Measurements from ENCODE around the gene ZBTB25.
"Not testable (repeated sequence)": the region's sequence is repeated elsewhere in the genome, so short reads cannot be mapped to it uniquely, and the experiment has no call there.

Gene ZBTB25

GRCh38 chr14:64525354-64525753, 21.7 kb upstream of the ZBTB25 start:
- DNase-seq (ENCODE audit: low spot score): no peak
- Histone ChIP-seq H3K4me3 (no peak overlapping the region), H3K27ac (no peak overlapping the region)
- TF ChIP-seq CTCF (IDR thresholded peaks at IDR 0.05): no peak

- Histone ChIP-seq H3K4me3 (no peak overlapping the region), H3K27ac (no peak overlapping the region)
- DNase-seq (ENCODE audit: low spot score): no peak
- no peak for TF ChIP-seq CTCF (IDR thresholded peaks at IDR 0.05)
These were observed 19.1 kb upstream of the ZBTB25 start for GRCh38 chr14:64522591-64523355.

- DNase-seq (ENCODE audit: low spot score): no peak
- TF ChIP-seq CTCF (IDR thresholded peaks at IDR 0.05): no peak
- Histone ChIP-seq H3K27ac (no peak overlapping the region), H3K4me3 (no peak overlapping the region)
These were observed 17.1 kb upstream of the ZBTB25 start for GRCh38 chr14:64520699-64521098.

- DNase-seq (ENCODE audit: low spot score): no peak
- no peak for TF ChIP-seq CTCF (IDR thresholded peaks at IDR 0.05)
- no peak overlapping the region for H3K27ac ChIP-seq
- no peak overlapping the region for H3K4me3 ChIP-seq
These were observed 14.6 kb upstream of the ZBTB25 start for GRCh38 chr14:64518229-64518628.

GRCh38 chr14:64517667-64518066, 14.0 kb upstream of the ZBTB25 start:
- not testable (repeated sequence) for H3K4me3 ChIP-seq; DNase-seq (ENCODE audit: low spot score); H3K27ac ChIP-seq

GRCh38 chr14:64516969-64517368, 13.3 kb upstream of the ZBTB25 start:
- no peak overlapping the region for H3K27ac ChIP-seq

GRCh38 chr14:64515053-64515452, 11.4 kb upstream of the ZBTB25 start:
- H3K4me3 ChIP-seq: no peak overlapping the region
- no peak for DNase-seq (ENCODE audit: low spot score)
- no peak overlapping the region for H3K27ac ChIP-seq
- TF ChIP-seq CTCF (IDR thresholded peaks at IDR 0.05): no peak

More at GRCh38 chr14:64516969-64517368, 13.3 kb upstream of the ZBTB25 start:
- no peak overlapping the region for H3K4me3 ChIP-seq
- no peak for DNase-seq (ENCODE audit: low spot score)
- TF ChIP-seq CTCF (IDR thresholded peaks at IDR 0.05): no peak

Data from coronary artery (tissue), 2 donors.